Muscle of arm (tissue), 14 donors: Measurements from ENCODE around the gene SLC34A1. TPM values are rescaled to one million over a fixed set of nuclear protein-coding genes. Genes with fewer than 3 reads are reported as not detected.
"Not testable (repeated sequence)": the region's sequence is repeated elsewhere in the genome, so short reads cannot be mapped to it uniquely, and the experiment has no call there.

Experiments used
- DNase-seq: peaks from one replicate; pipeline ENCODE4 v3.0.0-alpha.2; 2013
- long read RNA-seq, 11 donors: transcript quantifications; one replicate each; lab custom pipeline, GENCODE V29; 2026
- polyA plus RNA-seq, 12 donors: library from polyadenylated mRNA; unstranded; fragments of 120-200 nt; gene quantifications; one replicate each; pipeline ENCODE4 v1.2.1, GENCODE V29; 2013; ENCODE audit not compliant: insufficient read length in 12 of 12

The SLC34A1 gene, protein sequence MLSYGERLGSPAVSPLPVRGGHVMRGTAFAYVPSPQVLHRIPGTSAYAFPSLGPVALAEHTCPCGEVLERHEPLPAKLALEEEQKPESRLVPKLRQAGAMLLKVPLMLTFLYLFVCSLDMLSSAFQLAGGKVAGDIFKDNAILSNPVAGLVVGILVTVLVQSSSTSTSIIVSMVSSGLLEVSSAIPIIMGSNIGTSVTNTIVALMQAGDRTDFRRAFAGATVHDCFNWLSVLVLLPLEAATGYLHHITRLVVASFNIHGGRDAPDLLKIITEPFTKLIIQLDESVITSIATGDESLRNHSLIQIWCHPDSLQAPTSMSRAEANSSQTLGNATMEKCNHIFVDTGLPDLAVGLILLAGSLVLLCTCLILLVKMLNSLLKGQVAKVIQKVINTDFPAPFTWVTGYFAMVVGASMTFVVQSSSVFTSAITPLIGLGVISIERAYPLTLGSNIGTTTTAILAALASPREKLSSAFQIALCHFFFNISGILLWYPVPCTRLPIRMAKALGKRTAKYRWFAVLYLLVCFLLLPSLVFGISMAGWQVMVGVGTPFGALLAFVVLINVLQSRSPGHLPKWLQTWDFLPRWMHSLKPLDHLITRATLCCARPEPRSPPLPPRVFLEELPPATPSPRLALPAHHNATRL
- polyA plus RNA-seq, result 1 to 10 TPM in 1 of 12 donors, under 1 TPM in 5, not detected in 6; 0.10 to 1.3 (median 0.14) TPM
- long read RNA-seq, donor 1, result 0 reads
- long read RNA-seq, donor 2, result 0 reads
- long read RNA-seq, donor 3, result 0 reads
- long read RNA-seq, donor 4, result 0 reads
- long read RNA-seq, donor 5, result 0 reads
- long read RNA-seq, donor 6, result 0 reads
- long read RNA-seq, donor 7, result 0 reads
- long read RNA-seq, donor 8, result 0 reads
- long read RNA-seq, donor 9, result 0 reads
- long read RNA-seq, donor 10, result 0 reads
- long read RNA-seq, donor 11, partial matches to known transcripts, result 0 of 1 reads
- long read RNA-seq, donor 11, other reads (novel, unspliced or antisense), result 0 of 1 reads

DNA sequence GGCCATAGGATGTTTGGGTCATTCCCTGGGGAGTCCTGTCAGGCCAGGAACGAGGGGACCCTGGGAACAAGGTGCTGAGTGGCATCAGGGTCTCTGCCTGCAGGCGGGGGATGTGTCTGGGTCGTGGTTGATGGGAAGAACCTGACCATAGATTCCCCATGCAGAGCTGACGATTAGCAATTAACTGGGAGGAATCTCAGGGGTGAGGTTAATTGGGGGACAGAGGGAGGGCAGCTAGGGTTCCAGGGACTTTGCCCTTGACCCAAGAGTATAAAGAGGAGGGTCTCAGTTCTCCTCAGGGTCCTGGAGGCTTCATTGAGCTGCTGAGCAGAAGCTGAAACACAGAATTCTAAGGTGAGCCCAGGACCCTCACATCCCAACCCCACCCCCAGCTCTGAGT lies at the start of gene SLC34A1:
TSS of gene SLC34A1 (plus strand) at position 301 of the 400 bp plus-strand sequence. CDS start 1,308 bp downstream, outside the sequence.
- DNase-seq, result no peak

DNA sequence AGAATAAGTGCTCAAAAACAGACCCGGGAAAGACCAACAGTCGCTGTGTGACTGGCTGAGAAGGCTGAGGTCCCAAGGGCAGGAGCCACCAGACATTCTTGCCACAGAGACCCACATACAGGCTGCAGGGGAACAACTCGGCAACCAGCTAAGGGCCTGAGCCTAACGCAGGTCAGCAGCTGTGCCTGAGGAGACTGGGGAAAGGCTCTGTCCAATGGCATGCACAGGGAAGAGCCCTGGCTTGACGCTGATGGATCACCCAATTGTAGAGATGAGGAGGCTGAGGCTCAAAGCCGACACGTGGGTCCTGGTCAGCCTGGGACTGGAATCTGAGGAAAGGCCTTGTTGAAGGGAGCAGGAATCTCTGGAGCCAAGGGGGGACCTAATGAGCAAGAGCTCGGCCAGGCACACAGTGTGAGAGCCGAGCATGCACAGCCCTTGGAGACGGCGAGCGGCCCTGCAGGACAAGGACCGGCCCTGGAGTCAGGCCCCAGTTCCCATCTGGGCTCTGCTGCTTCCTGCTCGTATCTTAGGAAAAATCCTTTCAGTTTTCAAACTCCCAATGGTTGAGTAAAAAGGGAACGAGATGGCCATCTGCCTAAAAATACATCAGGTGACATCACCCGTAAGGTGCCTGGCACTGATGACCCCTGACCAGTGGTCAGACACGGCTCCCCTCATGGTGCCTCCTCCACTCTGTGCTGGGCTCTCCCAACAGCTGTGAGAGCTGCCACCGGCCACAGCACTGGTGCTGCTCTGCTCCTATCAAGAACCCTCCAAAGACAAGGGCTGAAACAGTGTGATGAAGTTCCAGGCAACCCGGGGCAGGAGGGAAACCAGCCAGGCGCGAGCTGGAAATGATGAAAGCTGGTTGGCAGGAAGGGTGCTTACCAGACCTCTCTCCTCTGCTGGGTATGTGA lies 49.2 kb upstream of the SLC34A1 start:
- no peak for DNase-seq

DNA sequence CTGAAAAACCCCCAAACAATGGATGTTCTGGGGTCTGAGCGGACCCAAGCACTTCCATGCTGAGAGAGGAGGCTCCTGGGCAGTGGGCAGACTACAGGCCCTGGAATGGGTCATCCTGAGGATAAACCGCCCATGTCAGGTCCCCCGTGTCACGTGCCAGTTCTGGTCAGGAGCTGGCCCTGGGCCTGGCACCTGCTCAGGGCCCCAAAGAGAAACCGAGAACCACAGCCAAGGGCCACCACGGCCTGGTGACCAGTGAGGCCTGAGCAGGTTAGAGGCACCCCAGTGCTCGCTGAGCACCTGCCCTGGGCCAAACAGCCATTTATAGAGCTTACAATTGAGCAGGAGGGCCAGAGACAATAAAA lies 48.6 kb upstream of the SLC34A1 start:
- DNase-seq, result no peak

DNA sequence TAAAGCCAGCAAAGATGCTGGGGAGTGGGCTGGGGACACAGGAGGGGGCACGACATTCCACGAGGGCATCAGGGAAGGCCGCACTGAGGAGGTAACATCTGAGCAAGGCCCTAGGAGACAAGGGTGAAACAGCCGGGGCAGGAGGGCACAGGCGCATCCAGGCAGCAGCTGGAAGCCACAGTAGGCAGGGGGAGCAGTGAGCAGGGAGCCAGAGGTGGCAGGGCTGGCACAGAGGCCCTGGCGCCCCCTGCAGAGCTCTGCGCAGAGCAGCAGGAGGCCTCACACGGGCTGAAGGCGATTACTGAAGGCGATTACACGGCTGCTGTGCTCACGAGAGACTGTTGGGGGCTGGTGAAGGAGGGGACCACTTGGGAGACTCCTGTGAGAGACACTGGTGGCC lies 48.1 kb upstream of the SLC34A1 start:
- DNase-seq, result no peak

DNA sequence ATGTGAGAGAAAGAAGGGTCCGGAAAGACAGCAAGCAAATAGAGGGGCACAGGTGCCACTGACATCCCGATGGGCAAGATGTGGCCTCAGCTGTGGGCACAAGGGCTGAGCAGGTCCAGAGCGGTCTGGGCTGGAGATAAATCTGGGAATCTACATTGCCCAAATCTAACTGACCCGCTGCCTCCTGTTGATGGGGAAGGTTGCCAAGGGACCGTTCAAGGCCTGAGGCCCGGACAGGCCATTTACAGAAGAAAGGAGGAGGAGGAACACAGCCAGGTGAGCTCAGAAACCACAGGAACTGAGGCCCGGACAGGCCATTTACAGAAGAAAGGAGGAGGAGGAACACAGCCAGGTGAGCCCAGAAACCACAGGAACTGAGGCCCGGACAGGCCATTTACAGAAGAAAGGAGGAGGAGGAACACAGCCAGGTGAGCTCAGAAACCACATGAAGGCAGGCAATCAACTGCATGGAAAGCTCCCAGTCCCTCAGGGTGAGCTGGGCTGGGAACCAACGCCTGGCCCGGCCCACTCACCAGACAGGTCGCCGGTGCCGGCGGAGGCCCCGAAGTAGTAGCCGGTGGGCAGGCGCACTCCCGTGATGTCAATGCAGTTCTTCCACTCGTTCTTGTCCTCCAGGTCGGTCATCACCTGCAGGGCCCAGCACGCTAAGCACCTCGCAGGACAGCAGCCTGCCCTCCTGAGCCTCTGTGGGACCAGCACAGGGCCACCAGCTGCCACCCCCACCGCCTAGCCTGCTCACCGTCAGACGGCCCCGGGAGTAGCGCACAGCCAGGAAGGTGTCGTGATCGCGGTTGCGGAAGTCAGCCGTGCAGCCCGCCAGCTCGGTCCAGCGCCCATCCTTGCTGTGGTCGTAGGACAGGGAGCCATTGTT lies 47.4 kb upstream of the SLC34A1 start:
- DNase-seq, result no peak

DNA sequence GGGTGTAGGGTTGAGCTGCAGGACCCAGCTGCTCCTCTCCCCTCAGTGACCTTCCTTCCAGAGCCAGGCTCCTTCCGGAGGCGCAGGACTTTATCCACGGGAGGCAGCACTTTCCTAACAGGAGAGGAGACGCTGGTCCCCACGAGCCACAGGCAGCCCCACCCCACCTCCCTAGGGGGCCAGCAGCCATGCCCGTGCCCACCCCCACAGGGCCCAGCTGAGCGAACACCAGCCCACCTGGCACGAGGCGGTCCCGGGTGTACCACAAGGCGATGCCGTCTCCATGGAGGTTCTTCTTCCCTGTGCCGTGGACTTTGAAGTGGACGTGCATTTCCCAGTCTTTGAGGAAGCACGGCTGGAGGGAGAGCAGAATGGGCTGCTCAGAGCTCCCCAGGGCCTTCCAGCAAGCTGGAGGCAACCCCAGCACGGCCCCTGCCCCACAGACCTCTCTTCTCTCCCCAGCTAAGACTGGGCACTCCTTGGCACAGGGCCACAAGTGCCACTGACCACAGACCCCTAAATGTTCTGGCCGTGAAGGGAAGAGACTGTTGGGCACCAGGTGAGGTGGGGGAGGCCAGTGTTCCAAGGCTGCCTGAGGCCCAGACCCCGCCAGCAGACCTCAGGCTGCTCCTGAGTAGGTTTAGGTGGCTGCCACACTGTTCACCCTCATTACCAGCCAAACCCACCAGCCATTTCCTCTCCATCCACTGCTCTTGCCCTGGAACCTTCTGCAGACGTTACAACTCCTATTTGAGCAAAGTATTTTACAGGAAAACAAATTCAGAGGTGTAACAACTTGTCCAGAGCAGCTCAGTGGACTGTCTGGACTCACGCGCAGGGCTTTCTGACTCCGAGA lies 45.8 kb upstream of the SLC34A1 start:
- DNase-seq, result no peak

DNA sequence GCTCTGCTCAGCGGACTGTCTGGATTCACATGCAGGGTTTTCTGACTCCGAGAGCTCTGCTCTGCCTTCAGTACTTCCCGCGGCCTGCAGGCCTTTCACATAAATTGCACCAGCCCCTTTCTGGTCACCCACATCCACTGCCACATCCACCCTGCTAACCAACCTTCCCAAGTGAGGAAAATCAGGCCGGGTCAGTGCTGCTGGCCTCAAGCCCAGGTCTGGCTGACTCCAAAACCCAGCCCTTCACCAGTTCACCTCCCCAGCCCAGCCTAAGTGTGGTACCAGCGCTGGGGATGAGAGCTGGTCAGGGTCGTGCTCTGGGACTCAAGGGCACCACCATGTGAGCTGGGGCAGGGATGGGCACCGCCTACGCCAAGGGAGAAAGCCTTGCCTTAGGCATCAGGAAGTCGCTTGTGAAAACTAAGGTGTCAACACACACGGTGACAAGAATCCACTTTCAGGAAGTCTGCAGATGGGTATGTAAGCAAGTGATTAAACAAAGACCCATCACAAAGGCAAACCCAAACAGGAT lies 45.1 kb upstream of the SLC34A1 start:
- no peak for DNase-seq

DNA sequence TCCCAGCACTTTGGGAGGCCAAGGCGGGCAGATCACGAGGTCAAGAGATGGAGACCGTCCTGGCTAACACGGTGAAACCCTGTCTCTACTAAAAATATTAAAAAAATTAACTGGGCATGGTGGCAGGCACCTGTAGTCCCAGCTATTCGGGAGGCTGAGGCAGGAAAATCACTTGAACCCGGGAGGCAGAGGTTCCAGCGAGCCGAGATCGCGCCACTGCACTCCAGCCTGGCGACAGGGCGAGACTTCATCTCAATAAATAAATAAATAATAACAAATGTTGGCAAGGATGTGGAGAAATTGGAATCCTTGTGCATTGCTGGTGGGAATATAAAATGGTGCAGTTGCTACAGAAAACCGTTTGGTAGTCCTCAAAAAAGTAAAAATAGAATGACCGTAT lies 41.2 kb upstream of the SLC34A1 start:
- not testable (repeated sequence) for DNase-seq

DNA sequence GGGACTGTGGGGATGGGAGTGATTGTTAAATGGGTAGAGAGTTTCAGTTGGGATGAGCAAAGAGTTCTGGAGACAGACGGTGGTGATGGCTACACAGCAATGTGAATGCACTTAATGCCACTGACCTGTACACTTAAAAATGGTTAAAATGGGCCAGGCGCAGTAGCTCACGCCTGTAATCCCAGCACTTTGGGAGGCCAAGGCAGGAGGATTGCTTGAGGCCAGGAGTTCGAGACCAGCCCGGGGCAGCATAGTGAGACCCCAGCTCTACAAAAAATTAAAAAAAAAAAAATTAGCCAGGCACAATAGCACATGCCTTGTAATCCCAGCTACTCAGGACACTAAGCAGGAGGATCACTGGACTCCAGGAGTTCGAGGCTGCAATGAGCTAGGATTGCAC lies 40.5 kb upstream of the SLC34A1 start:
- DNase-seq, result no peak

DNA sequence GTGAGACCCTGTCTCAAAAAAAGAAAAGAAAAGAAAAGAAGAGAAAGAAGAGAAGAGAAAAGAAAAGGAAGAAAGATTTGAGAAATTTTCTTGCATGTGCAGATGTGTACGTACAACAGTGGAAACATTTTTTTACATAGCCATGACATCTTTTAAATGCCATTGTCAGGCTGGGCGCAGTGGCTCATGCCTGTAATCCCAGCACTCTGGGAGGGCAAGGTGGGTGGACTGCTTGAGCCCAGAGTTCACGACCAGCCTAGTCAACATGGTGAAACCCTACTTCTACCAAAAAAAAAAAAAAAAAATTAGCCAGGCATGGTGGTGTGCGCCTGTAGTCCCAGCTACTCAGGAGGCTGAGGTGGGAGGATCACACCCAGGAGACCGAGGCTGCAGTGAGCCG lies 39.3 kb upstream of the SLC34A1 start:
- DNase-seq, result no peak

DNA sequence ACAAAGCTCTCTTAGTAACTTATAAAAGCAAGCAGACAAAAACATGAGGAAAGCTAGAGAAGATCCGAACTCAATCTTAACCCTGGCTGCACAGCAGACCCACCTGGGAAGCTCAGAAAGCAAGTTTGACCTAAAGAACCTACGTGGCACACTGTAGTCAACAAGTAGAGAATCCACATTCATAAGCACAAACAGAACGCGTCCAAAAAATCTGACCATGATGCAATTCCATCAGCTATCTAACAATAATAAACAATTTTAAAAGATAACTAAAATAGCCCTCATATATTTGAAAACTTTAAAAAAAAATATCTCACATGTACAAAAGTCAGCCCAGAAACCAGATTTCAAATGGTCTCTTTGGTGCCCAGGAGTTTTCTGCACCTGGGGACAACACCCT lies 37.4 kb upstream of the SLC34A1 start:
- no peak for DNase-seq

DNA sequence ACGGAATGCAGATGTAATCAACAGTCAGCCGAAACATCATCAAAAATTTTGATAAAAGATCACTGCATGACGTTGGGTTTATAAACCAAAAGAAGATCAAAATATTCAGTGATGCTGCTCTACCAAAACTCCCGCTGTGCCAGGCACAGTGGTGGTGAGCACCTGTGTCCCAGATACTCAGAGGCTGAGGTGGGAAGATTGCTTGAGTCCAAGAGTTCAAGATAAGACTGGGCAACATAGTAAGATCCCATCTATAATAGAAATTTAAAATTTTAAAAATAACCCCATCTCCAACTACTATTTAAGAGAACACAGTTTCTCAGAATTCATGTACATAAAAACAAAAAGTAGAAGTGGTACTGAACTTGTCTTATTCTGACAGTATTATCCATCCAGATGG lies 36.5 kb upstream of the SLC34A1 start:
- no peak for DNase-seq

DNA sequence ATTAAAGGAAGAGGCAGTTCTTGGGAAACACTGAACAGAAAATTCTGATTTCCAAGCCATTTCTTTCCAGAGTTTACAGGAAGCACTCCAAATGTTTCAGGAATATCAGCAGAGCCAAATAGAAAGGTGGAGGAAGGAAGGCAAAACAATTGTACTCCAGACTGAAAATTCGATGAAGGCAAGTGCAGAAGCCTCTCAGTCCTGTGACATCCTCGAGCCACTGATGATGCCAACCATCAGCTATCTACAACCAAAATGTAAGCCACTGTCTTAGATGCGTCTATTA lies 34.9 kb upstream of the SLC34A1 start:
- no peak for DNase-seq

DNA sequence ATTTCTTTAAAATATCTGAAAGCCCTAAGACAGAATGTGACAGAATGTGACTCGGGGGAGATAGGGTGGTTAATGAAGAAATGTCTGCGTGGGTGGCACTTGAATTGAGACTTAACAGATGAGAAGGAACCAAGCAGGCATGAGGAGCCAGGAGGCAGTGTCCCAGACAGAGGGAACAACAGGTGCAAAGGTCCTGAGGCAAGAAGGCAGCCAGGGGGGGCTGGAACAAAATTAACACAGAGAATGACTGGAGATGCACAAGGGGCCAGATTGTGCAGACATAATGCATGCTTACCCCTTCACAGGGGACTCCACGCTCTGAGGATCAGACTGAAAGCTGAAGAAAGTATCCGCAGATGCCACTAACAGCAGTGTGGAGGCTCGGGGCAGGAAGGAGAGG lies 34.5 kb upstream of the SLC34A1 start:
- no peak for DNase-seq

DNA sequence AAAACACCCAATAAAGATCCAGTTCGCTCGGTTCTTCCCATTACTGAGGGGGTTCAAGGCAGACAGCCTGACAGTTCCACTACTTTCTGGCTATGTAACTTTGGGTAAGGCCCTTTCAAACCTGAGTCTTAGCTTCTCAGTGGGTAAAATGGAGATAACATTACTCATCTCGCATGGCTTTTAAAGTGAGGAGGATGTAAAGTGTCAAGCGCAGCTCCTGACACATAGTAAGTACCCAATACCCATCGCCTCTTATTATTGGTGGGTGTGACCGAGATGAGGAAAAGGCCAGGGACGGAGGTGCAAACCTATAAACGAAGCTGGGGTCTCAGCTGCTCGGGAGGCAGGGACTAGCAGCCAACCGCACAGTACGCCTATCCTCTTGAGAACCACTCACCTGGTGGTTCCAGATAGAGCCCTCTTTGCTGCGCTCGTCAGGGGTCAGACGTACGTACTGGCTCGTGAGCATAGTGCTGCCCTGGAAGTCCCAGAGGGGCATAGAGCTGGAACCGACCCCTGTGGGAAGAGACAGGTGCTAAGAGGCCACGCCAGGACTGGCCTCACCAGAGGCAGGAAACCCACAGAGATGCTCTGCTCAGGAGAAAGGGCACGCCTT lies 33.4 kb upstream of the SLC34A1 start:
- no peak for DNase-seq

DNA sequence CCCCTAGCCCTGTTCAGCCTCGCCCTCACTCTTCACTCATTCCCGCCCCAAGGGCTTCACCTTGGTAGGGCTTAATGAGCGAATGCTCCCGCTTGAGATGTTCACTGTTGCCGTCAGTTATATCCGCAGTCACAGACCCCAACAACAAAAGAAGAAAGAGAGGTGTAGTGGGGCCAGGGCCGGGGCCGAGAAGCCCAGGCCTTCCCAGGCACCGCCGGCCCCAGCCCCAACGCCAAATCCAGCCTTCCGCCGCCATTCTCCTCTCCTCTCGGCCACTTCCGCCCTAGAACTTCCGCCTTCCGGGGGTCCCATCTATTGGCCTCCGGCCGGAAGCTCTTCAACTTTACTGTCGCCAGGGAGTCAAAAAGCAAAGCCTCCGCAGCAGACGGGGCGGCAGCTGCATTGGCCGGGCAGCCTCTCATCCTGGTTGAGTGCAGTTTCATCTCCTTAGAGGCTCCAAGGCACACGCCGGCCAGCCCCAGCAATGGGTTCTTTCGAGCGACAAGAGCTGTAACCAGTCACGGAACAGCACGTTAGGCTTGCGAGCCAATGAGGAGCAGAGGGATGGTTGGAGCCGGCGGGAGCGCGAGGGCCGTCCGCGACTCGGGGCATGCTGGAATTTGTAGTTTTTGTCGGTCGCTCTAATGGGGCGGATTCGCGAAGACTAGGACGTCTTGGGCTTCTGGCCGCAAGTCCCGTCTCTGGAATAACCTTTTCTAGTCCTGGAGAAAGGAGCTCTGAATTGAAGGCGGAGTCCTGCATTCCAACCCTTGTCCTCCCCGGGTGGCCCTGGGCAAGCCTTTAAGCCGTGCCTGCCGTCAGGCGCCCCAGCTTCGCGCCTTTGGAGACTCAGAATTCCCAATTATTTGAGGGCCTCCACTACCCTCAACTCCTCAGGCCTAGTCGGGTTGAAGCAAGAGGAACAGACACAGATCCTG lies 32.6 kb upstream of the SLC34A1 start, which contains the start of gene LMAN2:
TSS of gene LMAN2 (minus strand) at position 277 of the 938 bp plus-strand sequence. CDS start at position 256, 21 bp downstream.
- peak; percentile 96 for DNase-seq

DNA sequence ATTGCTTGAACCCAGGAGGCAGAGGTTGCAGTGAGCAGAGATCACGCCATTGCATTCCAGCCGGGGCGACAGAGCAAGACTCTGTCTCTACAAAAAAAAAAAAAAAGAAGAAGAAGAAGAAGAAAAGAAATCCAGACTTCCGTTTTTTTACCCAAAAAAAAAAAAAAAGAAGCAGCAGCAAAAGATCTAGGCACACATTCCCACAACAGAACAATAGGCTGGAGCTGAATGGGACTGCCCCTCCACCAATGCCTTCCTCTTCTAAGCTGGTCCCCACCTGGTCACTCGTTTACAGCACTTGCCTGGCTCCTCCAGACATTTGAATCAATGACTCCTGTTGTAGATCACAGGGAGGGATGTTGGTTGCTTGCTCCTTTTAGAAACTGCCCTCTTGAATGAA lies 31.1 kb upstream of the SLC34A1 start:
- no peak for DNase-seq

DNA sequence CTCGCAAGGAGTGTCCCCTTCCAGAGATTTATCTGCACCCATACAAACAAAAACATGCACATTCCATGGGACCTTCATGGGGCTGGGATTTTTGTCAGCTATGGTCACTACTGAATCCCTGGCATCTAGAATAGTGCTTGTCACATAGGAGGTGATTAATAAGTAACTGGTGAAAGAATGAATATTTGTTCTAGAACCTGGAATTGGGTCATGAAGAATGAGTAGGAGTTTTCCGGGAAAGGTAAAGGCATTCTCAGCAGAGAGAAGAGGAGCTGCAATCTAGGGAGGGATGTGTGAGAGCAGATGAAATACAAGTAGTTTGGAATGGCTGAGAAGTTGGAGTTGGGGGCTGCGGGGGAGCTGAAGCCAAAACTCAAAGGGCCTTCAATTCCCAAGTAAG lies 30.0 kb upstream of the SLC34A1 start:
- no peak for DNase-seq
